Right kidney (tissue), 9 donors: Measurements from ENCODE around the gene SBF2.

Experiments
- DNase-seq: peaks from one replicate; pipeline ENCODE4 v3.0.0-alpha.2; 2016
- long read RNA-seq, 8 donors: transcript quantifications; one replicate each; lab custom pipeline, GENCODE V29; 2026

SBF2 gene
- long read RNA-seq, donor 1, partial matches to known transcripts: 0 of 5 reads
- long read RNA-seq, donor 1, other reads (novel, unspliced or antisense): 0 of 5 reads
- long read RNA-seq, donor 2: 0 reads
- long read RNA-seq, donor 3, partial matches to known transcripts: 0 of 1 reads
- long read RNA-seq, donor 3, other reads (novel, unspliced or antisense): 0 of 1 reads
- long read RNA-seq, donor 4: 0 reads
- long read RNA-seq, donor 5, partial matches to known transcripts: 0 of 1 reads
- long read RNA-seq, donor 5, other reads (novel, unspliced or antisense): 0 of 1 reads
- long read RNA-seq, donor 6, partial matches to known transcripts: 0 of 4 reads
- long read RNA-seq, donor 6, other reads (novel, unspliced or antisense): 0 of 4 reads
- long read RNA-seq, donor 7, partial matches to known transcripts: 0 of 3 reads
- long read RNA-seq, donor 7, other reads (novel, unspliced or antisense): 0 of 3 reads
- long read RNA-seq, donor 8, partial matches to known transcripts: 0 of 2 reads
- long read RNA-seq, donor 8, other reads (novel, unspliced or antisense): 0 of 2 reads

DNA sequence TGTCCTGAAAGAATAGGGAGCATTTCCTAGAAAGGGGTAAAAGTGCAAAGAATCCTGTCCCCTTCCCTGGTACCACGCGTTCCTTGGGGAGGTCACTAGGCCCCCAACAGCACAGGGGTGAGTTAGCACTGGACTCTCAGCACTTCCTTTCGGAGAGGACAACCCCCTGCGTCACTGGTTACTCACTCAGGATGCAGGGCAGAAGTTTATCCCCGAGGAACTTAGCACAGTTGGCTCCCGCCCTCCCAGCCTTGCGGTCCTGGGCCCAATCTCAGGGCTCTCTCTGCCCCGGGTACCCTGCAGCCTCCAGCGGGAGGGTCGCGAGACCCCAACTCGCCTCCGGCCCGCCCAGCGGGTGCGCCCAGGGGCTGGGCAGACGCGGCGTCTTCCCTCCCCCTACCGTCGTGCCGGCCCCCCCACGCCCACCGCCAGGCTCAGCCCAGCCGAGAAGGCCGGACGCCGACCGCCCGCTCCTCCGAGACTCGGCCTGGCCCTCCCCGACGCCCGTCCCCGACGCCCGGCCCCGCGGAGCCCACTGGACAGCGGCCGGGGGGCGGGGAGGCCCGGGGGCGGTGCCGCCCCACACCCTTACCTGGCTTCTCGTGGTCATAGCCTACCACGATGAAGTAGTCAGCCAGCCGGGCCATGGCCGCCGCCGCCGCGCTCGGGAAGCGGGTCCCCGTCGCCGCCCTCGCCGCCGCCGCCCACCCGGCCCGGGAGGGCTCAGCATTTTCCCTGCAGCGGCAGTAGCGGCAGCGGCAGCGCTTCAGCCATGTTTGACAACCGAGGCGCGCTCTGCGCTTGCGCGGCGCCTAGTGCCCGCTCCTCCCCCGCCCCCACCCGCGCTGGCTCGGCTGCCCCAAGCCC, at the start of gene SBF2:
Gene SBF2 (minus strand): TSS at position 797 of the 867 bp plus-strand sequence. CDS start 150 bp downstream, at position 647.
- DNase-seq: peak; percentile 88

DNA sequence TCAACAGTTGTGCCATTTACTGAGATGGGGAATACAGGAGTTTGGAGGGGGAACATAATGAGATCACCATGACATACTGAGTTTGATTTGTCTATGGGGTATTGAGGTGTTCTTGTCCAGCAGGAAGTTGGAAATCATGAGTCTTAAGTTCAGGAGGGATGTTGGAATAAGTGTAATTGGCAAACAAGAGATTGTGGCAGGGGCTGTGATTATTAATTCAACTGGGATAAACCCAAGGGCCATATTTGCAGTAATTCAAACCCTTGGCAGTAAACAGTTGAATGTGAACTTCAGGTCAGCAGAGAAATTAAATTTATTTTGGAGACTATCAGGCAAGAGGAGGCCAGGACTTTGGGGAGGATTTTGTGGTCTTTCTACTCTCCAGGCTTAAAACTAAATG, 44.3 kb upstream of the SBF2 start:
- DNase-seq: no peak

DNA sequence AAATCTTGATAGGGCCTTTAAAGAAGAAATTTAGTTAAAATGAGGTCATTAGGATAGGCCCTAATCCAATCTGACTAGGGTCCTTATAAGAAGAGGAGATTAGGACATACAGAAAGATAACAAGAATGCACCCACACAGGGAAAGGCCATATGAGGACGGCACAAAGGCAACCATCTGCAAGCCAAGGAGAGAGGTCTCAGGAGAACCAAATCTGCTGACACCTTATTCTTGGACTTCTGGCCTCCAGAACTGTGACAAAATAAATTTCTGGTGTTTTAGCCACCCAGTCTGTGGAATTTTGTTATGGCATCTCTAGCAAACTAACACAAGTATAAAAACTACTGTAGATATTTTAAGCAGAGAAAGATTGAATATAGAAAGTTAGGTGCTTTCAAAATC, 39.5 kb upstream of the SBF2 start:
- DNase-seq: no peak

DNA sequence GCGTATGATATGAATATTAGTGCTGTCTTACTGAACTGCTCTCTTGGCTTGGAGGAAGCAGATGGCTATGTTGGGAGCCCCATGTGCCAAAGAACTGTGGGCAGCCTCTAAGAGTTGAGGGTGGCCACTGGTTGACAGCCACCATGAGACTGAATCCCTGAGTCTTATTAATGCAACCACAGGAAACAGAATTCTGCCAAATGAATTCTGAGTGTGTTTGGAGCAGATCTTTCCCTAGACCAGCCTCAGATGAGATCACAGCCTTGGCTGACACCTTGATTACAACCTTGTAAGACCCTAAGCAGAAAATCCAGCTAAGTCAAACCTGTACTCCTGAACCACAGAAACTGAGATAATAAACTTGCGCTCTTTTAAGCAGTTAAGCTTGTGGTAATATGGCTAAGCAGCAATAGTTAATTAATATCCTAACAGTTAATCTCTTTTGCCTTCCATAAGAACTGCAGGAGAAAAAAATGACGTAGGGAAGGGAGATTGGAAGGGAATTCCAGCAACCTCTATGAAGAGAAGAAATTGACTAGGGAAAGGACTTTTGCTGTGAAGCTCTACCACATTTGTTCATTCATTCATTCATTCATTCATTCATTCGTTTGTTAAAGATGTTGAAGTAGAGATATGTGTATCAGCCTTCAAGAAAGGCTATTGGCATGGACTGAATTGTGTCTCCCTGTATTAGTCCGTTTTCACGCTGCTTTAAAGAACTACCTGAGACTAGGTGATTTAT, 37.7 kb upstream of the SBF2 start:
- DNase-seq: no peak

GRCh38 chr11:10329935-10330334, 35.9 kb upstream of the SBF2 start:
- no peak for DNase-seq

DNA sequence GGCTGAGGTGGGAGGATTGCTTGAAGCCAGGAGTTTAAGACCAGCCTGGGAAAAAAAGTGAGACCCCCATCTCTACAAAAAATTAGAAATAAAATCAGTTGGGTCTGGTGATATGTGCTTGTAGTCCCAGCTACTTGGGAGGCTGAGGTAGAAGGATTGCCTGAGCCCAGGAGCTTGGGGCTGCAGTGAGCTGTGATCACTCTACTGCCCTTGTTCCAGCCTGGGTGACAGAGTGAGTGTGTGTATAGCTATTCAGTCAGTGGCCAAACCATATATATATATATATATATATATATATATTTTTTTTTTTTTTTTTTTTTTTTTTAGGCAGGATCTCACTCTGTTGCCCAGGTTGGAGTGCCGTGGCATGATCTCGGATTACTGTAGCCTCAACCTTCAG, 35.3 kb upstream of the SBF2 start:
- DNase-seq: no peak

- DNase-seq: no peak
These were observed 34.5 kb upstream of the SBF2 start for GRCh38 chr11:10328314-10329098.

DNA sequence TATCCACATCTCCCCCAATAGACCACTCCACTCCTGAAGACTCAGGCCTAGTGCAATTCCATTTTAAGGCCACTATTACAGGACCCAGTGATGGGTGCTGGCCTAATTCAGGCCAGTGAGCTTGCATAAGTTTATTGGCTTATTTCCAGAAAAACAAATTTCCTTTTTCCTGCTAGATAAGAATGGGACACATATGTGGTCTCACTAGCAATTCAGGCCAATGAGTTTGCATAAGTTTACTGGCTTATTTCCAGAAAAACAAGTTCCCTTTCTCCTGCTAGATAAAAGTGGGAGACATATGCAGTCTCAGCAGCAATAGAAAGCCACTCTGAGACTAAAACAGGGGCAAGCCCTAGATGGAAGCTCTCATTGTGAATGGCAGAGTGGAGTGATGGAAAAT, 33.2 kb upstream of the SBF2 start:
- no peak for DNase-seq

- no peak for DNase-seq
These were observed 32.3 kb upstream of the SBF2 start for GRCh38 chr11:10326012-10326964.

GRCh38 chr11:10325277-10326011, 31.4 kb upstream of the SBF2 start:
- no peak for DNase-seq

DNA sequence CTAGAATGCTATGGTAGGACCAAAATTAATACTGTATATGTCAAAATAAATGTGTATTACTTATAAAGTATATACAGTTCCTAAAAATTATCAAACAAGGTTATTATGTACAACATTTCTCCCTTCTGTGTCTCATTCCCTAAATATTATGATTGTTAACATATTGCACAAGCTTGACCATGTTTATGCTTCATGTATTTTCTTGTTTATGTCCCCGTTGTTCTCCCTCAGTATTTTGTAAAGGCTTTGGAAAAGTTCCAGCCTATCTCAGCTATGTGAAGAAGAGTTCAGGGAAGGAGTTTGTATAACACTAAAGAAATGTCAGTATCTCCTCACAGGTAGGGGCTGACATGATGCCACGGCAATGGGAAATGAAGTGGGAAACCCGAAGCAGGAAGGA, 30.5 kb upstream of the SBF2 start:
- DNase-seq: no peak

- DNase-seq: no peak
These were observed 29.8 kb upstream of the SBF2 start for GRCh38 chr11:10323793-10324170.

DNA sequence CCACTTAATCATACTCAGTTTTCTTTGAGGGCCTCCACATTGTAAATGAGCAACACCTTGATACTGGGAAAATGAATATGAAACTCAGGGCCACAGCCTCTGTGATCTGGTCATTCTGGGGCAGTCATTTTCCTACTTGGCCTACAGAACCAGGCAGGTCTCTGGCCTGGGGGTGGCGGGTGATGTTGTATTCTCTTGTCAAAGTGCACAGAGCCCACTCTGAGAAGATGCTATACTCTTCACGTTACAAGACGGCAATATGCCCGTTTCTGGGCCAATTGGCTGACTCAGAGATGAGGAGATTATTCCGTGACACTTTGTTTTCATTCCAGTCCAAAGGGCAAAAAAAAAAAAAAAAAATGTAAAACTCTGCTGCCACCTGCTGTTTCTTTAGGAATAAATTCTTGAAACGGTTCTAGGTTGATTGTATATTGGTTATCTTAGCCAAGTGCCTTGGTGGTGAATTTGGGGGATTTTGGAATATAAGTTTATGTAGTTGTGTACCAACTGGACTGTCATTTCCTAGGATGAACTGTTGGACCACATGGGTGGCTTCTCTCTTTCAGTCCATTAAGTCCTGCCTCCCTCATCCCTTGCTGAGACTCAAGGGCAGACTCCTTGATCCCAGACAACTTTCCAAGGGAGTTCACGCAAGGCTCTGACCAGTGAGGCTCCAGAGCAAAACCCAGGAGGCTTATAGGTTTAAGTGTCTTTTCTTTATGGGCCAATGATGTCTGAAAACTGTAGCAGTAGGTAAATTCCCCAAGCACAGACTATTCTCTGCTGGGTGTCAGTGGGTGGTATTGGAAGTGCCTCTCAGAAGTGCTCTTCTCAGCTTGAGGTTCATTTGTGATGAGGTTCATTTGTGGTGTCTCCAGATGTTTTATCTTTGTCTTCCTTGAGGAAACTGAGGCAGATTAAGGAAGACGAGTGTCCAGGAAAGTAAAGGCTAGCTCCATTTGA, 29.1 kb upstream of the SBF2 start:
- peak; percentile 47 for DNase-seq

DNA sequence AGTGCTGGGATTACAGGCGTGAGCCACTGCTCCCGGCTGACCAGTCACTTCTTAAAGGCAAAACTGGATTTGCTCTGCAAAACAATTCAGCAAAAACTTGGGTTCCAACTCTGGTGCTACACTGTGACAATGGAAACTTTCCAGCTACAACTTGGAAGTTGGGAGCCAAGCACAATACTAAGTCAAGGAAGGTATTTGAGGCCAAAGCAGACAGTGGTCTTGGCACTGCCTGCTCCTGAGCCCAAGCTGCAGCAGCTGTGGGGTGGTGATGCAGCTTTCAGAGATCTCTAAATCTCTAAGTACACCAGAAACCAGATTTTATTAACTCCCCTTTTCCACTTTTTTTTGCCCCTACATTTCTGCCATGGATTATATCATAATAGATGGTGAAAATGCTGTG, 28.4 kb upstream of the SBF2 start:
- no peak for DNase-seq

DNA sequence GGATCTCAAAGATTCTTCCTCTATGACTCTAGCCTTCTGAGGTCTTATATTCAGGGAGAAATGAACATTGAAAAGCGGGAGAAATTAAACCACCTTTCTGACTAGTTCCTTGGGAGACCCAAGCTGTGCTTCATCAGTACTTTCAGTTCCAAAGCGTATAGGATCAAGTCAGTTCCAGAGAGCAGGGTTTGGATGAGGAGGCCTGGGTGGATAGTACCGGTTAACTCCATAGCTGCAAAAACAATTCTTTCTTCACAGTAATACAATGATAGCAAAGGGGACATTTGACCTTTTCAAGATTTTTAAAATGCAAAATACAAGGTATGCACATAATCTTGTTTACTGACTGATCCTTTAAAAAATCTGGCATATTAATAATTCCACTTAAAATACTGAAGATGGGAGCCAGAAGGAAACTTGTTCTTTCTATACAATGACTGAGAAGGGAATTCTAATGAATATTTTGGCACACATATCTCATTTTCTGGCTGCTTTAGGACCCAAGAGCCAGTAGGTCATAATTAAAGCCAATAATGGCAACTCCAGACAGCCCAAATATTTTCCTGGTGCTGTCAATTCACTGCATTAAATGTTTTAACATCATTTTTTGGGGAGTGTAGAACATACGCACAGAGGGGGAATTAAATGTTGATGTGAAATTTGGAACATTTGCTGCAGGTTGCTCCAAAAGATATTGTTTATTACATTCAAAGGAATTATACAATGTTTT, 26.9 kb upstream of the SBF2 start:
- DNase-seq: no peak

GRCh38 chr11:10319702-10320558, 25.9 kb upstream of the SBF2 start:
- DNase-seq: no peak

GRCh38 chr11:10318527-10318802, 24.4 kb upstream of the SBF2 start:
- no peak for DNase-seq
